ENCODE data around the gene SRP14.

The SRP14 gene

DNA sequence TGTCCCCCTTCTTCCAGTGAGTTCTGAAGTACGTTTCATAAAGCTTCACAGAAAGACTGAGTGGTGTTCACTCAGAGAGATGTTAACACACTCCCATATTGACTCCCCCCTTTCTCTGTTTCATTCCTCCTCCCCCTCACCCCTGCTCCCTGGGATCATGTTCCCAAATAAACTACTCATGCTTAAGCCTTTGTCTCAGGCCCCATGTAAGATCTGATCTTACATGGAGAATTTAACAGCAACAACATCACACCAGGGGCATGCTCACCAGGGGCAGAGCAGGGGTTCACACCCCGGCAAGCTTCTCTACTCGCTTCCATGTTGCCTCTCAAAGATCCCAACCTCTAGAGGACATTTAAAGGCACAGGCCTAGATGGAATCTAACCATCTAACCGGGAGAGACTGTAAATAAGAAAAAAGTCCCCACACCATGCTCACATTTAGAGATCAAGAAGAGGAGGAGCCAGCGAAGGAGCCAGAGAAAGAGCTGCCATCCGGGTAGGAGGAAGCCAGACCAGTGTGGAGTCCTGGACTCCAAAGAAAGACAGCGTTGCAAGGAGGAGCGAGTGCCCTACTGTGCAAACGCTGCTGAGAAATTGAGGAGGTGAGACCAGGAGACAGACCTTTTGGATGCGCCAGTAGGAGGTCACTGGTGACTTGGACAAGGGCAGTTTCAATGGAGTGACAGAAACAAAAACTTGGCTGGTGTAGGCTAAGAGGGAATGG, 21.4 kb upstream of the SRP14 start:
- H3K36me3 ChIP-seq (ENCODE audit: insufficient read depth, low read length): no peaks in the 10 kb centered on the region
- H3K9me3 ChIP-seq (ENCODE audit: control insufficient read depth, insufficient read depth, low read length): no peaks in the 10 kb centered on the region
- no peak overlapping the region for H3K9ac ChIP-seq (ENCODE audit: low read depth, low read length)
- peaks cover 27% of the 10 kb centered on the region; the same call in 1 of the 2 replicates for H3K4me1 ChIP-seq (ENCODE audit: insufficient read depth, low read length)

DNA sequence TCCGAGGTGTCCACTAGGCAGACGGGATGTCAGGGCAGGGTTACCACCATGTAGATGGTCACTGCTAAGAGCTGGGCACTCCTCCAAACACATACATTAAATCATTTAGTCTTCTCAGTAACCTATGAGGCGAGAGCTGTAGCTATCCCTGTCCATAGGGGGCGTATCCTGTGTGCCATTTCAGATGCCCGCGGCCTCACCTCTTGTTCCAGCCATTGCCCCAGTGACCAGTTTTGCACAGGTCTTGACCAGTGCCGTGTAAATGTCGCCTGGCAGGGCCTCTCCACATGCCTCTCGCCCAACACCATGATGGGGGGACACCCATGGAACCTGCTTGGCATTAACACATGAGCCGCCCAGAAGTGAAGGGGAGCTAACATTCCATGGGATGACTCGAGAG, 20.8 kb upstream of the SRP14 start:
- Histone ChIP-seq H3K36me3 (ENCODE audit: insufficient read depth, low read length) (no peaks in the 10 kb centered on the region), H3K9ac (ENCODE audit: low read depth, low read length) (no peak overlapping the region), H3K4me1 (ENCODE audit: insufficient read depth, low read length) (peaks cover 30% of the 10 kb centered on the region; the same call in 1 of the 2 replicates), H3K9me3 (ENCODE audit: control insufficient read depth, insufficient read depth, low read length) (no peaks in the 10 kb centered on the region)

DNA sequence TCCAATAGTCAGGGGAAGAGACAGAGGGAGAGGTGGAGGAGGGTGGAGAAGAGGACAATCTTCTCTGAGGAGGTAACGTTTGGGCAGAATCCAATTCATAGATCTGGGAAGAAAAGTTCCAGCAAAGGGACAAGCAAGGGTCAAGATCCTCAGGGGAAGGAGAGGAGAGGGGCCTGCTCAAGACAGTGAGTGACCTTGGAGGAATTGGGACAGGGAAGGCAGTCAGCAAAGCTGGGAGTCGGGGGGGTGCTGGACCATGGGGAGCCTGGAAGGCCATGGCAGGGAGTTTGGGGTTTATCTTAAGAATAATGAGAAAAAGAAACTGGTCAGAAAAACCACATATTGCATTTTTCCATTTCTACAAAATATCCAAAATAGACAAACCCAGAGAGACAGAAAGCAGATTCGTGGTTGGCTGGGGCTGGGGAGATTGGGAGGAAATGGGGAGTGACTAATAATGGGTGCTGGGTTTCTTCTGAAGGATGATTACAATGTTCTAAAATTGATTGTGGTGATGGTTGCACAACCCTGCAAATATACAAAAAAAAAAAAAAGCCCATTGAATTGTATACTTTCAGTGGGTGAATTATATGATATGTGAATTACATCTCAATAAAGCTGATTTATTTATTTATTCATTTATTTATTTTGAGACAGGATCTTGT, 19.6 kb upstream of the SRP14 start:
- no peak overlapping the region for H3K9ac ChIP-seq (ENCODE audit: low read depth, low read length)
- peaks cover 20% of the 10 kb centered on the region; the same call in 1 of the 2 replicates for H3K4me1 ChIP-seq (ENCODE audit: insufficient read depth, low read length)
- no peaks in the 10 kb centered on the region for H3K36me3 ChIP-seq (ENCODE audit: insufficient read depth, low read length)

DNA sequence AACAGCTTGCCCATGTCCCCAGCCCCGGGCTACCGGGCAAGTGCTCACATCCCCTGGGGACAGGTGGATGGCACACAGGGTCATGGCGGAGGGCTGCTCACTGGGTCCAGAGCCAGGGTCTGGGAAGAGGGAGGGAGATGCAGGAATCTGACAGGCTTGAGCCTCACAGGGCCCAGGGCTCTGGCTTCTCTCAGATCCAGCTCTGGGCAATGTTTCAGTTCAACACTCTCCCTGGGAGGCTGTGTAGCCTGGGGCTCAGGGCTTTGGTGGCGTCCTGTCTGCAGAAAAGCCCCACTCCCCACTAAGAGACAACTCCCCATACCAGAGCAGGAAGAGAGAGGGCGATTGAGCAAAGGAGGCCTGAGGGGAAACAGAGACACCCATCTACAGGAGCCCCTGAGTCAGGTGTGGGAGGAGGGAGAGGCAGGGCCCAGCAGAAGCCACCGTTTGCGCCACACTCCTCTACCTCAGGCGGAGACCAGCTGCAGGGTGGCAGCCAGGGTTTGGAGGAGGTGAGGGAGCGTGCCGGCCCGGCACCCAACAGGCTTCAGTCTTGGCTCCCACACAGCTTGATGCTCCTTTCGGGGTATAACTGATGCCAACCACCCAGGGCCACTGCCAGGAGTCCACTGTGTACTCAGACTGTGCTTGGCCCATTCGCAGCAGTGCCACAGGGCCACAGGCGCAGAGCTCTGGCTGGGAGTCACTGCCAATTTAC, 16.8 kb upstream of the SRP14 start:
- Histone ChIP-seq H3K36me3 (ENCODE audit: insufficient read depth, low read length) (no peaks in the 10 kb centered on the region), H3K9me3 (ENCODE audit: control insufficient read depth, insufficient read depth, low read length) (no peaks in the 10 kb centered on the region), H3K4me1 (ENCODE audit: insufficient read depth, low read length) (peaks cover 19% of the 10 kb centered on the region; the same call in 1 of the 2 replicates), H3K9ac (ENCODE audit: low read depth, low read length) (no peak overlapping the region)

More for the DNA sequence above, 19.6 kb upstream of the SRP14 start:
- no peaks in the 10 kb centered on the region for H3K9me3 ChIP-seq (ENCODE audit: control insufficient read depth, insufficient read depth, low read length)

DNA sequence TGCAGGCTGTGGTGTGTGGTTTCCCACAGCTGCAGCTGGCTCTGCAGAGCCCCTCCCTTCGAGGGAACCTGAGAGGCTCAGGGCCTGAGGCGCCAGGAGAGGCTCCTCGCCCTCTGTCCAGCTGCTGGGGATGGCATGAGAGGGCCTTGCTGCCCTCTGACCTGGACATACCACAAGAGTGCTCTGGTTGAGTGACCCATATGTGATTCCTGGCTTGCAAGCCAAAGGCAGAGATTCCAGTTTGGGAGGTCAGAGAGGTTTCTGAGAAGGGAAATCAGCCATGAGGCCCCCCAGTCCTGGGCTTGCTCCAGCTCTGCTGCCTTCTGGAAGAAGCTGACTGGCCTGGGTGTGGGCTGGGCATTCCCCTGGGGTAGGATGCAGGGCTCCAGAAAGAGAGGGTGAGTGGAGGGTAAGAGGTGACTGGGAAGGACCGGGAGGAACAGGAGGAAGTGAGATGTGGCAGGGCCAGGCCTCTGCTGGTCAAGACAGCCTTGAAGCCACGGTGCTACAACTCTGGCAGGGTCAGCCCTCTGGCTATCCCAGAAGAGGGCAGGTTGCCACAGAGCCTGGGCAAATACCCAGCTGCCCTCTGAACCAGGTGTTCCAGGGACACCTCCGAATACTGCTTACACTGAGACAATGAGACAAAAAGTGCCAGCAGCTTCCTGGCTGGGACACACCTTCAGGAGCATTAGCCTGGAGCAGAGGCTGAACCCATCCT, 16.0 kb upstream of the SRP14 start:
- H3K9ac ChIP-seq (ENCODE audit: low read depth, low read length): no peak overlapping the region

DNA sequence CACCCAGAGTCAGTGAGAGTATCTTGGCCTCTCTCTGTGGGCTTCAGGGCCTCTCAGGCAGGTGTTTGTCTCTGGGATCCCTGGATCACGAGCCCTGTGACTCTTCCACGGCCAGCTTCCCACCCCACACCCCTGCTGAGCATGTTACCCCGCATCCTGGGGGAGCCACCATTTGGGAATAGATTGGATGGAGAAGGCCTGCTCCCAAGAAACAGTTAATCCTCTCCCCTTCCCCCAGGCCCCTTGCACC, 15.5 kb upstream of the SRP14 start:
- Histone ChIP-seq H3K9me3 (ENCODE audit: control insufficient read depth, insufficient read depth, low read length) (no peaks in the 10 kb centered on the region), H3K4me1 (ENCODE audit: insufficient read depth, low read length) (peaks cover 19% of the 10 kb centered on the region; the same call in 1 of the 2 replicates), H3K36me3 (ENCODE audit: insufficient read depth, low read length) (no peaks in the 10 kb centered on the region), H3K9ac (ENCODE audit: low read depth, low read length) (no peak overlapping the region)

More for the DNA sequence above, 16.0 kb upstream of the SRP14 start:
- Histone ChIP-seq H3K9me3 (ENCODE audit: control insufficient read depth, insufficient read depth, low read length) (no peaks in the 10 kb centered on the region), H3K36me3 (ENCODE audit: insufficient read depth, low read length) (no peaks in the 10 kb centered on the region), H3K4me1 (ENCODE audit: insufficient read depth, low read length) (peaks cover 19% of the 10 kb centered on the region; the same call in 1 of the 2 replicates)

DNA sequence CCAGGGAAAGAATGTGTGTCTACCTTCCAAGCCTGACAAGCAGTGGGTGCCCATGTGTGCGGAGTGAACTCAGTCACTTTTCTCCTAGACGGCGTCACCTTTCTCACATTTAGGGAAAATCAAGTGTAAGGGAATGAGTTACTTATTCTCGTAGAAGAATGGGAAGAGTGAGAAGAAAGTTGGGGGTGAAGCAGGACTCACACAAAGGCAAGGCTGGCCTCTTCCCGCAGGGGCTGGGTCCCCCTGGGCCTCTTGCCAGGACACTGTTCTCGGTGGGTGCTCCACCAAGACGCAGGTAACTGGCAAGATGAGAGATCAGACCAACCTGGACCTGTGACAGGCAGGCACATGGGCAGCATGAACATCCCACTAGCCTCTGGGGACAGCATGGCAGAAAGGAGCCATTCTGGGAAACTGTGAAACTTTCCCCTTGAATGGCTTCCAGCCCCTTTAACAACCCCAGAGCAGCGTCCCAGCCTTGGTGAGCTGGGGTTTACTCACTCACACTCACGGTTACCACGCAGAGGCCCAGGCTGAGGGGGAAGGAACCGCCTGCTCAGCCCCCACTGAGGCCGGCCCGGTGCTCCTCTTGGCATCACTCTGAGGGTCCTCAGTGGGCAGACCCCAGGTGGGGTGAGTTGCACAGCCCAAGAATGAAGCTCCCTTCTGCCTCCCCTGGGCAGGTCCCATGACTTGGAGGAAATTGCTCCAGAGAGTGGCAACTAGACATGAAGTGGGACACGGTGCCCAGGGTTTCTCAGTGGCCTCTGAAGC, 15.0 kb upstream of the SRP14 start:
- H3K4me1 ChIP-seq (ENCODE audit: insufficient read depth, low read length): peaks cover 19% of the 10 kb centered on the region; the same call in 1 of the 2 replicates
- no peak overlapping the region for H3K9ac ChIP-seq (ENCODE audit: low read depth, low read length)
- H3K9me3 ChIP-seq (ENCODE audit: control insufficient read depth, insufficient read depth, low read length): no peaks in the 10 kb centered on the region
- H3K36me3 ChIP-seq (ENCODE audit: insufficient read depth, low read length): no peaks in the 10 kb centered on the region

DNA sequence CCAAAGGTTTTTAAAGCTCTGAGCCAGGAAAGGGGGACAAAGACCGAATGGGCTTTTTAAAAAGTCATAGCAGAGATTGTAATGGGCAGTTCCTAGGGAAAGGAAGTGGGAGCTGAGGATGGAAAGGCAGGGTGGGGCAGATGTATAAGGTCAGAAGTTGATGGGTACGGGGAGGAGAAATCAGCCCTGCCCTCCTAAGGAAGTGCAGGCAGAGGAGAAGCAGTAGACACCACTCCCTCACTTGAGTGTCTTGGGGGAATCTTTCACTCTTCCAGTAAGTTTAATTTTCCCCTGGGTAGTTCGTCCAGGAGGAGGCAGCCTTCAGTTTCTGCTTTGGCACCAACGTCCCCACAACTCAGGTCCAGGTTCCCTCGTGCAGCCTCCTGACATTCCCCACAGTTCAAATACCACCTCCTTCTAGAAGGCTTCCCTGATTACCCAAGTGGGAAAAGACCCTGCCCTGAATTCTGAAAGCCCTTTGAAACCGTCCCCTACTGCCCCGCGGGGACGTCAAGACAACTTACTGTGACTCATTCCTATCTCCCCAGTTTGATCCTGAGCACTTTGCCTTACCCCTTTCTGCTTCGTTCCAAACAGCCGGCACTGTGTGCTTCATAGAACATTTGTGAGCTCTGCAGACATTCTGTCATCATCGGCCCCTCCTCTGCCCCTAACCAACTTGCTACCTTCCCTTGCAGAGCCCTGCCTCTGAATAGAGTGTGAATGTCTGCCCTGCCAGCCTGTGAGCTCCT, 14.3 kb upstream of the SRP14 start:
- Histone ChIP-seq H3K9ac (ENCODE audit: low read depth, low read length) (no peak overlapping the region), H3K4me1 (ENCODE audit: insufficient read depth, low read length) (peaks cover 21% of the 10 kb centered on the region; the same call in 1 of the 2 replicates), H3K9me3 (ENCODE audit: control insufficient read depth, insufficient read depth, low read length) (no peaks in the 10 kb centered on the region), H3K36me3 (ENCODE audit: insufficient read depth, low read length) (no peaks in the 10 kb centered on the region)

DNA sequence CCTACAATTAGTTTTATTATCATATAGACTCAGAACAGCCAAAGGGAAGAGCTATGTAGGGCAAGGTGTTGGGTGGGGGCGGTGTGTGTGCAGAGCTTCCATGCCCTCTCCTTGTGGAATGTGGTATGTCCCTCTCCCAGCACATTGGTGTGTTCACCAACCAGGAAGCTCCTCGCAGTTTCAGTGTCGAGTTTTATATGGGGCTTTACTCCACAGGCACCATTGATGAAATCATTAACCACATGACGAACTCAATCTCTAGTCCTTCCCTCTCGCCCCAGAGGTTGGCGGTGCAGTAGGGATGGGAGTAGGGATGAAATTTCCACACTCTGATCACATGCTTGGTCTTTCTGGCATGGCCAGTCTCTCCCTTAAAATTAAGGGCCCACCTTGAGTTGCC, 13.6 kb upstream of the SRP14 start:
- H3K9me3 ChIP-seq (ENCODE audit: control insufficient read depth, insufficient read depth, low read length): no peaks in the 10 kb centered on the region
- H3K4me1 ChIP-seq (ENCODE audit: insufficient read depth, low read length): peaks cover 28% of the 10 kb centered on the region; the same call in 1 of the 2 replicates
- no peaks in the 10 kb centered on the region for H3K36me3 ChIP-seq (ENCODE audit: insufficient read depth, low read length)
- no peak overlapping the region for H3K9ac ChIP-seq (ENCODE audit: low read depth, low read length)

DNA sequence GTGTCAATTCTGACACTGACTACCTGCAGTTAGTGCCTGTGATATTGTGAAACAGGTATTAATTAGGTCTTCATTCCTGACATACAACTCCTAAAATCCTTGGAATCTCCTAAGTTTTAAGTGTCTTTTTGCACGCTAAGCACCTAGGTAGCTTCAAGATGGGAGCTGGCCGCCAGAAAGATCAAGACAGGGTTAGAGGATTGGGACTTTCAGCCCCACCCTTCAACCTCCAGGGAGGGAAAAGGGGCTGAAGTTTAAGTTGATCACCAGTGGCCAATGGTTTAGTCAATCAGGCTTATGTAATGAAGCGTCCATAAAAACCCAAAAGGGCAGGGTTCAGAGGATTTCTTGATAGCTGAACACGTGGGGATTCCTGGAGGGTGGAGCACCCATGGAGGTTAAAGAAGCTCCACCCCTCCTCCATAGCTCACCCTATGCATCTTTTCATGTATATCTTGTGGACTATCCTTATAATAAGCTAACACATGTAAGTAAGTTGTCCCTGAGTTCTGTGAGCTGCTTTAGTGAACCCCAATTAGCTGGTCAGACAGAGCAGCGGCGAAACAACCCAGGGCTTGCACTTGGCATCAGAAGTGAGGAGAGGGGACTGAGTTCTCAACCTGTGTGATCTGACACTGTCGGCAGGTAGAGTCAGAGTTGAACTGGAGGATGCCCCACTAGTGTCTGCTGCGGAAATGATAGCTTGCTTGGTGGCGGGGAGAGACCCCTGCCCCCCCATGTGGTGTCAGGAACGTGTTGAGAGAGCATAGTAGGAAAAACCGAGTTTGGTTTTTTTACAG, 12.8 kb upstream of the SRP14 start:
- Histone ChIP-seq H3K9me3 (ENCODE audit: control insufficient read depth, insufficient read depth, low read length) (no peaks in the 10 kb centered on the region), H3K9ac (ENCODE audit: low read depth, low read length) (no peak overlapping the region), H3K36me3 (ENCODE audit: insufficient read depth, low read length) (no peaks in the 10 kb centered on the region), H3K4me1 (ENCODE audit: insufficient read depth, low read length) (peaks cover 31% of the 10 kb centered on the region; the same call in 1 of the 2 replicates)

DNA sequence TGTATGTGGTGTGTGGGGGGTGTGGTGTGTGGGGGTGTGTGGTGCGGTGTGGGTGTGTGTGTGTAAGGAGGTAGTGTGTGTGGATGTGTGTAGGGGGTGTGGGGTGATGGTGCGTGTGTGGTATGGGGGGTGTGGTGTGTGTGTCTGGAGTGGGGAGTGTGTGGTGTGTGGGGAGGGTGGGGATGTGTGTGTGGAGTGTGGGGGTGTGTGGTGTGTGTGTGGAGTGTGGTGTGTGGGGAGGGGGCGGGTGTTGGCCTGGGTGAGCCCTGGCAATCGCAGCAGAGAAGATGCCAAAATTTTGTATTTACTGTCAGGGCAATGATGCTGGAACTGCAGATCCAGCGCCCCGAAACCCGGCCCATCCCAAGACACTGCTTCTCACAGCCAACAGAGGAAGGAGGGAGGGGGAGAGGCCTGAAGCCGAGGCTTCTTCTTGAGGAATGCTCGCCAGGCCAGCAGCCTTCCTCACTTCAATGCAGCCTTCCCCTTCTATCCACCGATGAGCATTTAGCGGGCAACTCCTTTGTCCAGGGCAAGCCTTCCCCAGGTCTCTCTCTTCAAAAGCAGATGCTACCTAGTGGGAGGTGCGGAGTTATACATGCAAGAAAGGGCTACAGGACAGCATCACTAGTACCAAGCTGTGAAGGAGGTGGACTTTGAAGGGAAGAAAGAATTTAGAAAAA, 11.9 kb upstream of the SRP14 start:
- no peak overlapping the region for H3K9ac ChIP-seq (ENCODE audit: low read depth, low read length)
- no peaks in the 10 kb centered on the region for H3K36me3 ChIP-seq (ENCODE audit: insufficient read depth, low read length)
- peaks cover 29% of the 10 kb centered on the region; the same call in 1 of the 2 replicates for H3K4me1 ChIP-seq (ENCODE audit: insufficient read depth, low read length)
- H3K9me3 ChIP-seq (ENCODE audit: control insufficient read depth, insufficient read depth, low read length): no peaks in the 10 kb centered on the region

DNA sequence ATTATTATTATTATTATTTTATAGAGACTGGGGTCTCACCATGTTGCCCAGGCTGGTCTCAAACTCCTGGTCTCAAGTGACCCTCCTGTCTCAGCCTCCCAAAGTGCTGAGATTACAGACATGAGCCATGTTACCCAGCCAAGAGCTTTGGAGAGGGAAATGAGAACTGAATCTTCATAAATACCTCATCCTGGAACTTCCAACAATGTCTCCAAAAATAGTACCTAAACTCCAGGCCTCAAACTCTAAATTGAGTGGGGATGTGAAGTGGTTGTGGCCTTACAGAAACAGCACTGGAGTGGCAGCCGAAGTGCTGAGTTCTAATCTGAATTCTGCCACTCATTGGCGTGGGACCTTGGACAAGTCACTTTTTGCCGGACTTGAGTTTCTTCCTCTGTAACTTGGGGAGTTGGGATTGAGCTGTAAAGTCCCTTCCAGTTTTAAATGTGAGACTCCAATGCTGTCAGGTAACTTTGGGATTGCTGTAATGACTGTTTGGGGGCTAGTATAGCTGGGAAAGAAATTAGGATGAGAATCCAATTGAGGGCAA, 10.0 kb upstream of the SRP14 start:
- H3K36me3 ChIP-seq (ENCODE audit: insufficient read depth, low read length): no peaks in the 10 kb centered on the region
- H3K9me3 ChIP-seq (ENCODE audit: control insufficient read depth, insufficient read depth, low read length): no peaks in the 10 kb centered on the region
- H3K9ac ChIP-seq (ENCODE audit: low read depth, low read length): no peak overlapping the region
- H3K4me1 ChIP-seq (ENCODE audit: insufficient read depth, low read length): peaks cover 18% of the 10 kb centered on the region; the same call in 1 of the 2 replicates
